Chondrocyte (in vitro differentiated cells): ENCODE data around the gene SLC36A3. TPM values are rescaled to one million over a fixed set of nuclear protein-coding genes. Genes with fewer than 3 reads are reported as not detected.
A peak's percentile ranks its signal among the peaks of the same experiment; 100 is the strongest.
"Not testable (repeated sequence)": the region's sequence is repeated elsewhere in the genome, so short reads cannot be mapped to it uniquely, and the experiment has no call there.

ENCODE experiments used
- DNase-seq: peaks from one replicate; pipeline ENCODE4 v3.0.0; 2021; ENCODE audit warnings: mixed read lengths, low spot score
- H3K27ac Mint-ChIP-seq: one replicate; pipeline ENCODE4 v1.8.0; 2021; ENCODE audit warnings: mild to moderate bottlenecking, moderate library complexity, mixed read lengths; ENCODE audit not compliant: unreplicated experiment
- H3K27me3 Mint-ChIP-seq: 2 replicates; pipeline ENCODE4 v1.8.0; 2021; ENCODE audit warnings: low read depth, mixed read lengths
- H3K36me3 Mint-ChIP-seq: 2 replicates; pipeline ENCODE4 v1.8.0; 2021; ENCODE audit warnings: low read depth, mixed read lengths
- H3K4me1 Mint-ChIP-seq: 2 replicates; pipeline ENCODE4 v1.8.0; 2021; ENCODE audit warnings: low read depth, mild to moderate bottlenecking, mixed read lengths
- H3K4me3 Mint-ChIP-seq: one replicate; pipeline ENCODE4 v1.8.0; 2021; ENCODE audit warnings: mild to moderate bottlenecking, moderate library complexity, mixed read lengths; ENCODE audit not compliant: unreplicated experiment
- H3K9me3 Mint-ChIP-seq: 2 replicates; pipeline ENCODE4 v1.8.0; 2021; ENCODE audit warnings: low read depth, mixed read lengths
- CTCF ChIP-seq: fragments of 200-600 bp; sonication (generic); IDR thresholded peaks from 2 replicates; pipeline ENCODE4 v1.5.0; 2021; ENCODE audit warnings: antibody characterized with exemption, mild to moderate bottlenecking, moderate library complexity
- total RNA-seq: library from RNA; stranded (reverse); gene quantifications from 3 replicates; pipeline ENCODE4 v1.2.1, GENCODE V29; 2021

The SLC36A3 gene
- total RNA-seq, 1 donor from 2014 or later, result not detected

- Mint-ChIP-seq H3K27me3 (peaks cover 21% of the 10 kb centered on the region), H3K9me3 (no peaks in the 10 kb centered on the region), H3K4me3 (no peak overlapping the region), H3K27ac (no peak overlapping the region), H3K4me1 (no peaks in the 10 kb centered on the region), H3K36me3 (no peaks in the 10 kb centered on the region)
- no peak for TF ChIP-seq CTCF
- DNase-seq, result no peak
Observed at GRCh38 chr5:151317871-151318270, 14.3 kb upstream of the SLC36A3 start.

- TF ChIP-seq CTCF, result peak; percentile 85
- H3K27me3 Mint-ChIP-seq, result peaks cover 18% of the 10 kb centered on the region
- no peak overlapping the region for H3K4me3 Mint-ChIP-seq
- DNase-seq, result no peak
- no peaks in the 10 kb centered on the region for H3K36me3 Mint-ChIP-seq
- no peaks in the 10 kb centered on the region for H3K4me1 Mint-ChIP-seq
- no peak overlapping the region for H3K27ac Mint-ChIP-seq
- H3K9me3 Mint-ChIP-seq, result peaks cover 4% of the 10 kb centered on the region
Observed at GRCh38 chr5:151315998-151316597, 12.5 kb upstream of the SLC36A3 start.

GRCh38 chr5:151313357-151313756 lies 9.8 kb upstream of the SLC36A3 start:
- no peak for TF ChIP-seq CTCF
- Mint-ChIP-seq H3K4me3 (no peak overlapping the region), H3K9me3 (peaks cover 13% of the 10 kb centered on the region), H3K27me3 (peaks cover 24% of the 10 kb centered on the region), H3K27ac (no peak overlapping the region), H3K4me1 (no peaks in the 10 kb centered on the region), H3K36me3 (no peaks in the 10 kb centered on the region)
- DNase-seq, result no peak

- Mint-ChIP-seq H3K9me3 (peaks cover 13% of the 10 kb centered on the region), H3K27me3 (peaks cover 25% of the 10 kb centered on the region), H3K4me3 (no peak overlapping the region), H3K4me1 (no peaks in the 10 kb centered on the region), H3K36me3 (no peaks in the 10 kb centered on the region), H3K27ac (no peak overlapping the region)
- no peak for TF ChIP-seq CTCF
- DNase-seq, result no peak
Observed at GRCh38 chr5:151312756-151313324, 9.3 kb upstream of the SLC36A3 start.

GRCh38 chr5:151310932-151311331 lies 7.4 kb upstream of the SLC36A3 start:
- H3K4me1 Mint-ChIP-seq, result no peaks in the 10 kb centered on the region
- DNase-seq, result no peak
- no peak for TF ChIP-seq CTCF
- no peak overlapping the region for H3K4me3 Mint-ChIP-seq
- peaks cover 35% of the 10 kb centered on the region for H3K27me3 Mint-ChIP-seq
- H3K36me3 Mint-ChIP-seq, result no peaks in the 10 kb centered on the region
- H3K27ac Mint-ChIP-seq, result no peak overlapping the region
- H3K9me3 Mint-ChIP-seq, result peaks cover 13% of the 10 kb centered on the region

GRCh38 chr5:151309821-151310220 lies 6.3 kb upstream of the SLC36A3 start:
- H3K36me3 Mint-ChIP-seq, H3K27ac Mint-ChIP-seq, H3K4me3 Mint-ChIP-seq, DNase-seq, H3K4me1 Mint-ChIP-seq: not testable (repeated sequence)
- Mint-ChIP-seq H3K27me3 (peaks cover 40% of the 10 kb centered on the region), H3K9me3 (peaks cover 13% of the 10 kb centered on the region)

GRCh38 chr5:151309266-151309665 lies 5.7 kb upstream of the SLC36A3 start:
- not testable (repeated sequence) for DNase-seq, H3K27ac Mint-ChIP-seq, H3K4me3 Mint-ChIP-seq, H3K4me1 Mint-ChIP-seq, H3K36me3 Mint-ChIP-seq
- H3K9me3 Mint-ChIP-seq, result peaks cover 13% of the 10 kb centered on the region
- H3K27me3 Mint-ChIP-seq, result peaks cover 39% of the 10 kb centered on the region
